HG03432 (cell line): ENCODE results near the gene ST6GALNAC5.

Experiments
- ATAC-seq: cut with Tn5 transposase; IDR thresholded peaks from one replicate; pipeline ENCODE4 v1.9.1; 2021; ENCODE audit warnings: mild to moderate bottlenecking, moderate library complexity; ENCODE audit not compliant: unreplicated experiment

Gene ST6GALNAC5

DNA sequence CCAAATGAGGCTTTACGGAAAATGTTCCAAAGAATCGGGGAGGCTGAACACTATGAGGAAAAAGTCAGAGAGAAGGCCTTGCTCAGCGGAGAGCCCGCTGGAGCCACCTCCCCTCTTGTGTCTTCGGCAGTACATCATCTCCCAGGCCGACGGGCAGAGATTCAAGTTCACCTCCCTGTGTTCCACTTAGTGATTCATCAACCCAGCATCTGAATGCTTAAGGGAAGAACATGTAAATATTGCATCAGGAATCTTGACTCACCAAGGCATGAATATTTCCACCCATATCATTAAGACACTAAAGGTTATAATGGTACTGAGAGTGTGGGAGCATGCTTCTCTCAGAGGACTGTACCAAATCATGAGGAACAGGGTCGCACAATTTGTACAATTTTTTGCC, 172.5 kb downstream of the ST6GALNAC5 start:
- ATAC-seq, result no peak

DNA sequence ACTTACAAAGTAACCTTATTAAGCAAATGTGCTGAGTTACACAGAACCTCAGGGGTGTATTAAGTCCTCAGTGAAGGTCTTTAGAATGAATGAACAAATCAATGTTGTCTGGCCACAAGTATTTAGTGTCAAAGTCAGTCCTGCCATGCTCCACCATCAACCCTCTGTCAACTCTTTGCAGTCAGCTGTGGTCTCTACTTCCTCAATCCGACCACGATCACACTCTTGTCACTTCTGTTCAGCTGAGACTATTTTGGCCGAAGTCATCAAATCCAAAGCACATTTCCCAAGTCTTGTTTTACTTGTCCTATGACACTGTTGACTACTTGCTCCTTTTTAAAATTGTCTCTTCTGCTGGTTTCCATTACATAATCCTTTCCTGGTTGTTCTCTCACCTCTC, 173.5 kb downstream of the ST6GALNAC5 start:
- no peak for ATAC-seq

DNA sequence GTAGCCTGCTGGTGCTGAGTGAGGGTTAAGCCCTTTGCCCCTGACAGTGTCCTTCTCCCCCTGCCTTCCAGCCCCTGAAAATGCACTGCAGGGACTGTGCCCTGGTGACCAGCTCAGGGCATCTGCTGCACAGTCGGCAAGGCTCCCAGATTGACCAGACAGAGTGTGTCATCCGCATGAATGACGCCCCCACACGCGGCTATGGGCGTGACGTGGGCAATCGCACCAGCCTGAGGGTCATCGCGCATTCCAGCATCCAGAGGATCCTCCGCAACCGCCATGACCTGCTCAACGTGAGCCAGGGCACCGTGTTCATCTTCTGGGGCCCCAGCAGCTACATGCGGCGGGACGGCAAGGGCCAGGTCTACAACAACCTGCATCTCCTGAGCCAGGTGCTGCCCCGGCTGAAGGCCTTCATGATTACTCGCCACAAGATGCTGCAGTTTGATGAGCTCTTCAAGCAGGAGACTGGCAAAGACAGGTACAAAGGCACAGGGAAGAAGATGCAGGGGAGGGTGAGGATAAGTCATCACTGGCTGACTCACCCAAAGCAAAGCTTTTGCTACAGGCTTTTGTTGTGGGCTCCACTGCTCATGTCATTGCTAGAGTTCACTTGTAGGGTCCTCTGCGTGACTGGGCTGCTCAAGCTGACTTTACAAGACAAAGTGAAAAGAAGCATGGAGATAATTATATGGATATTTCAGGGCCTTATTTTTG, 177.0 kb downstream of the ST6GALNAC5 start:
- no peak for ATAC-seq

DNA sequence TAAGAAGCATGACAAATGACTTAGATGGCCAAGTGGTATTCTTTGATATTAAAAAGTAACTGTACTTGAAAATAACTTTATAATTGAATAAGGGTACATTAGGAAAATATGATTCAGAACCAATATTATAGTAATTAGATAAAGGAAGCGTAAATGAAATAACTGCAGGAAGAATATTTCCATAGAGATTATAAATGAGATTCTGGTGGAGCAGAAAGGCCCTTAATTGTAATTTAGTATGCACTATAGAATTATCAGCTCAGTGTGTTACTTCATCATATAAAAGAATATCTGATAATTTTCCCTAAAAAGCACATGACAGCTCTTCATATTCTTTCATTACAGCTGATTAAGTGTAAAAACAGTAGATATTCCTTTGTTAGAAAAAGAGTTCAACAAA, 180.3 kb downstream of the ST6GALNAC5 start:
- no peak for ATAC-seq

DNA sequence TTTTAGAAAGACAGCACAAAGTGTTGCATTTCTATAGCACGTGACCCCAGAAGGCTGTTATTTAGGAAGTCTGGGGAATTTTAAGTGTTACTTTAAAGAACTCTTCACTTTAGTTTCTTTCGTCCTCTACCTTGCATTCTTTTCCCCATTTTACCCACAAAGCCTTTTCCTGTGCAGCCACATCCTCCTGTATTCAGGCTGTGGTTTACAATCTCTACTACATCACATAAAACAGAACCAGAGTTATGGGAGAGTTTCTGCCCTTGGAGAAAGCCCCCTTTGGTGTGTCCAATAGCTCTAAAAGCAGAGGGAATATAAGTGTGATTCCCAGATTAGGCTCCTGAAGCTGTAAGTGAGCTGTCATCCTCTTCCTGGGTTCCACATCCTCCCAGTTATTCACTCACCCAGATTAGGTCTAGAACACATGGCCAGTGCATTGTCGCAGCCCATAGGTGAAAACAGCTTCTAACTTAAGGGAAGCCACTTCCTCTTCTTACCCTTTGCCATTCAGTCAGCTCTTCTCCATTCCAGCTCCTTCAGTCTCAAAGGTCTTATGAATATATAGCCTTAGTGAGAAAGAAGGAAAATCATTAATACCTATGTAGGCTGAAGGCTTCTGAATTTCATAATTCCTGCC, 180.8 kb downstream of the ST6GALNAC5 start:
- no peak for ATAC-seq

DNA sequence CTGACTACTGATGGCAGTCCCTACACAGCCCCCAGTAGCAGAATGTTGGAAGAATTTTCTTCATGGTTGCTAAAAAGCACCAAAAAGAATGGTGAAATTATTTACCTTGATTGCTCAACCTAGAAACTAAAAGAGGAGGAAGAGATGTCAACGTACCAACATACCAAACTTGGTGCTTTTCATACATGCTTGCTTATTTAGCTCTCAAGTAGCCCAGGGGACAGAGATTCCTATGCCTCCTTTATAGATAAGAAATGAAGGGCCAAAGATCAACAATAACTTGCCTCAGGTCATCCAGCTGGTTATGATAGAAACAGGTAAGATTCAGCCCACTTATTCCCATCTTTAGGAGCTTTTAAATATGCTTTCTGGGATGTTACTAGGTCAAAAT, 181.3 kb downstream of the ST6GALNAC5 start:
- ATAC-seq, result no peak

DNA sequence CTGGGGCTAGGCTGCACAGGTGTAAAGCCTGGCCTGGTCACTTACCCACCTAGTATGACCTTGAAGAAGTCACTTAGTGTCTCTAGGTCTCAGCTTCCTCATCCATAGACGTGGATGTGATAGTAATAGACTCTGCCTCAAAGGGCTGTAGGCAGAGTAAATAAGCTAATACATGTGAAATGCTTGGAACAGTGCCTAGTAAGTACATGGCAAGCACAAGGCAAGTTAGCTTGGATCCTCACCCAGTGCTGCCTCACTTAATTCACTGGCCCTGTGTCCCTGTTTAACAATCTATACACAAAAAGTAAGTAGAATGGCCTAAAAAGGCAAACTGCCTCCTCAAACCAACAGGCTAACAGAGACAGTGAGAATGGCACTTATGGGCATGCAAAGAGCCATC, 184.1 kb downstream of the ST6GALNAC5 start:
- ATAC-seq, result no peak

DNA sequence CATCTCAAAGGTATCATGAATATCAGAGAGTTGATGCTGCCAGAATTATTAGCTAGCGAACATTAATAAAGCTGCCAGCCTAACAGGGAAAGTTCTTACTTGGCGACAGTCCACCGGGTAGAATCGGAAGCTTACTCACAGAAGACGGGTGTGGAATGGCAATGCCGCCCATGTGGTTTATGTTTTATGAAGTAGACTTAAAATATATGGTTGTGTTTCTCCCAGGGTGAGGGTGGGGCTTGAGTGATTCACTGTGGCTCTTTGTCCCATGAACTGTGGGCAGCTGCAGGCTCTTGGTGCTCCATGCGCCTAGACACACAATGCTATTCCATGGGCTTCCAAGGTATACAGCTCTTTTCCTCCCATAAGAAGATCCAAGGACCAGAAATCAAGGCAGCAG, 189.2 kb downstream of the ST6GALNAC5 start:
- ATAC-seq, result no peak

DNA sequence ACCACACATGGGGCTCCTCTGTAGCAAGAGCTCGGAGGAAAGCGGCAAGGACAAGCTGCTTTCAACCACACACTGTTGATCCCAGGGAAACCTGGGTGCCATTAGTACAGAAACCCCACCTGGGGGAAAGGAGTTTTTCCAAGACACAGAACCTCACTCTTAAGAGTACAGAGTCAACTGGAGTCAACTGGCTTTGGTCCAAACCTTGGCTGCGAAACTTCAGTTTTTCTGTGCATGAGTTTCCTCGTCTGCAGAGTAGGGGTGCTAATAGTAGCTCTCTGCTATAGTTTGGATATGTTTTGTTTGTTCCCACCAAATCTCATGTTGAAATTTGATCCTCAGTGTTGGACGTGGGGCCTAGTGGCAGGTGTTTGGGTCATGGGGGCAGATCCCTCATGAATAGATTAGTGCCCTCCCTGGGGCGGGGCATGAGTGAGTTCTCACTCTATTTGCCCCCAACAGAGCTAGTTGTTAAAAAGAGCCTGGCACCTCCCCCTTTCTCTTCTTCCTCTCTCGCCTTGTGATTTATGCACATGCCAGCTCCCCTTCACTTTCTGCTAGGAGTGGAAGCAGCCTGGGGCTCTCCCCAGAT, 190.8 kb downstream of the ST6GALNAC5 start:
- ATAC-seq, result no peak

DNA sequence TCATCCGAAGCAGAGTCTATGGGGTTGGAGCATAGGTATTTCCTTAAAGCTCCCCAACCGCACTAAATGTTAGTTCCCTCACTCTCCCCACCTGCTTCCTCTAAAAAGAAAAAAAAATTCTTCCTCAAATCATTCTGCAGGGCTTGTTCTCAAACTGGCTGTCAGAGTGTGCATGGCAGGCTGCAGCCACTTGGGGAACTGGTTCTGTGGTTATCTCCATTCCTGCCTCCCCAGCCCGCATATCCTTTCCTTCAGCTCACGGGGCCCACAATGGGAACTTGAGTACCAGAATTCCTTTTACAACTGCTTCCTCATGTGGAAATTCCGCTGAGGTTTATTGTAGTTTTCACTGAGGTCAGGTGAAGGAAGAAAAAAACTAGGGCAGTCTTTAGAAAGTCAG, 192.7 kb downstream of the ST6GALNAC5 start:
- ATAC-seq, result no peak

DNA sequence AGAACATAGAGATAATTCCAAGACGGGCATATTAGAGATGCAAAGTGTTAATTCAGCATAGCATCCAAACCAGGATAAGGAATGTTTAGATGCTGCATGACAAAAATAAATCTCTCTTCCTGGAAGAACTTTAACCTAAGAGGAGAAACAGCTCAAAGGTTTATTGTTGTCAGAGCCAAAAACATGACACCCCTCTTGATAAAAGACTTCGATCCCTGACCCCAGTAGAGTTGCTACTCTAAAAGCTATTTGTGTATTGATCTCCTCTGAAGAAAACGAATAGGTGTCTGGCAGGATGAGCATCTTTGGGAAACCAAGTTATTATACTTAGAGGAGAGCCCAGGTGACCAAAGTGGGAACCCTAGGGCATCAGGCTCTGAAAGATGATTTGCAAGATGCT, 193.9 kb downstream of the ST6GALNAC5 start:
- ATAC-seq, result no peak

DNA sequence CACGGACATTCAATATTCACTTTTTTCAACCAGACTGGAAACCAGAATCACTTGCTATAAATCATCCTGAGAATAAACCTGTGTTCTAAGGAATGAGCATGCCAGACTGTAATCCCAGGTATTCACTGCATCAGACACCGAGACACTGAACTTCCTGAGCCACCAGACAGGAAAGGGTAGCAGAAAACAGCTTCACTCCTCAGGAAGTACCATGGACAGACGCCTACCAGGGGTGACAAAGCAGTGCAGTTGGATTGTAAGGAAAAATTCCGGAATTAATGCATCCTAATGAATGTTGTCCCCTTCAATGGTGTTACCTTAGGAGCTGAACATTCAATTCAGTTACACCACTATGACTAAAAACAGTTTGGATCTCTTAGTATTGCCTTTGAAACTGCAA, 195.8 kb downstream of the ST6GALNAC5 start:
- no peak for ATAC-seq

DNA sequence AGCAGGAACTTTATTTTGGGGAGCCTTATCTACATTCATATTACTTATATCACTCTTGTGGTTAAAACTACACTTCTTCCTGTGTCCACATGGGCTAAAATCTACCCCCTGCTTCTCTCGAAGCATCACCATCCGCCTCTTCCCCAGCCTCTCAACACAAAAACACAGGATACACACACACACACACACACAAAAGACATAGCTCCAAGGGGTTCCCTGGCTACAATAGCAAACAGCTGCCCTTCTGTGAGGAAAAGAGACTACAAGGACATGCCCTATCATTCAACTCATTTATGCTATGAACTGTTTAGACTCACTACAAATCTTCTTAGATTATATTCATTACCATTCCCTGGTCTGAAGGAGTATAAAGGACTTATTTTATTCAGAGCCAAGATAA, 197.0 kb downstream of the ST6GALNAC5 start:
- no peak for ATAC-seq

DNA sequence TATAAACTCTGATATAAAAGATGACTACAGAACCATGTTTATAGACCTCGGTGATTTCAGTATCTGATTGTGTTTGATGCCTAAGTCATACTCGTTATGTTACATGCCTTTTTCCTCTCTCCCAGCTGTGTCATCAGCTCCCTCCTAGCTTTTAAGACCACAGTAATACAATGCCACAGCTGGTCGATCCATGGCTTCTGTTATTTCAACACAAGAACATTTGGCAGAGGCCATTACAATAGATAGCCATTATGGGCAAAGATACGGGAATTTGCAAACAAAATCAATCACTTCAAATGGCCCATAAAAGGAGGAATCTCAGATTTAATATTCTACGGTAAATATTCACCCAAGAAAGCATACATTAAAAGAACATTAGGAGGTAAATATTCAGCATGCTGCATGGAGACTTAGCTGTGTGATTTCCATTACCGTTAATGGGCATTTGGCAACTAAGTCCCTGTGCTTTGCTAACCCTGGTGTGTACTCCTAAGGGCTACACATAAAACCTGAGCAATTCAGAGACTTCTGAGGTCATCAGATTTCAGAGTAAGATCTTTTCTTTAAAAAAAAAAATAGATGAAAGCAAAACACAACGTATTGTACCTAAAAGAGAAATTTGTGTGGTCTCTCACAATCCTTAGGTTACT, 198.5 kb downstream of the ST6GALNAC5 start:
- no peak for ATAC-seq

DNA sequence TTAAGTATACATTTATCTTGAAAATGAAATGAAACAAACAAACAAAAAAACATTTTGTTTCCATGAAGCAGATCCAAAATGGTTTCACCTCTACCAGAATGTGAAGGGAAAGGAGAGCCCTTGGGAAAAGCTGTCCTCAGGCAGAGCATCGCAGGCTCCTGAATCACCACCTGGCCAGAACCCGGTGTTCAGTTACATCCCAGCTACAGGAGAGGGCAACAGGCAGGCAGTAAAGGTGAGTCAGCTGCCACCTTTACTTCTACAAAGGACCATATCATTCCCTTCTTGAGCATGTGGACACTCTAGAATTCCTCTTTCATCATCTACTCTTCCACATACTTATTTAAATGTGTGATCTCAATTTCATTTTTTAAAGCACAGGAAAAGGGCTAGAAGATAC, 200.7 kb downstream of the ST6GALNAC5 start:
- no peak for ATAC-seq

DNA sequence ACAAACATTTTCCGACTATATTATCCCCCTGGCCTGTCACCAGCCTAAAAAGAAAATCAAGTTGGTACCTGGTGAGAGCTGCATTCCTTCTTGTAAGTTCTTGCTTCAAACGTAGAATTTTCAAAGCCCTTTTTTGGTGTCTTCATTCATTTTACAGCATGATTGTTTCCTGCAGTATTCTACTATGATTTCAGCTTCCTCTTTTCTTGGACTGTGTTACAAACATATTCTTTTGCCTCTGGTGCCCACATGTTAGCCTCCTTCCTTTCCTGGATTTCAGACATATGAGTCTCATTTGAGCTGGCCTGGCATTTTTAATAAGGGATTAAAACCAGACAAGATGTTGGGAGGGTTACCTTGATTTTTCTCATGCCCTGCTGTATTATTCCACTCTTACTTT, 209.5 kb downstream of the ST6GALNAC5 start:
- no peak for ATAC-seq

DNA sequence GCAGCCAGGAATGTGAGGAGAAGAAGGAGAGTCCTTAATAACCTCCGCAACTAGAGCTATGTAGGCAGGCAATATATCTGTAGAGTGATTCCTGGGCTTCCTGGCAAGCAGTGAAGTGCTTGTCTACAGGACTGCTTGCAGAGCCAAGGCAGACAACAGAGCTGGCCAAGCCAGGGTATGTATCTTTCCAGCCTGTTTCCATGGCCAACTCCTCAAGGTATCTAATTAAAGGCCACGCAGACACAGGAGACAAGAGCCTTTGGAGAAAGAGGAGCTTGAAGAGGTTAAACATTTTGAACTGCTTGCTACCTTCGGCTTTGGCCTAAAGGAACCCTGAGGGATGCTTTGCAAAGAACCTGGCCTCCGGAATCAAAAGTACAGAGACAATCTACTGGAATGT, 214.6 kb downstream of the ST6GALNAC5 start:
- ATAC-seq, result no peak

DNA sequence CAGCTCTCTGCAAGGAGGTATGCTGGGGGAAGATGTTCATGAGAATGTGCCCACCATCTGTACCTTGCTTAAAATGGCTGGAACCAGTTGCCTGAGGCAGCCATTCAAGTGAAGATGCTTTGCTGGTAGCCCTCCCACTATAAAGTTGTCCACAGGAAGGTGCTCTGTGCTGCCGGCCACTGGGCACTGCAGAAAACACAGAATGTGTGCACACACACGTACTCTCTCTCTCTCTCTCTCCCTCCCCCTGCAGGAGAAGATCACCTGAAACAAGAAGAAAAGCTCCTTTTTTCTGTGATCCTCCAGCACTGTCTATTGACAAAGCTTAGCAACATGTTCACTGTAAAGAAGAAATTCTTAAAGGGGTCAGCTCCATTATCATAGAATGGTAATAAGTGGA, 217.2 kb downstream of the ST6GALNAC5 start:
- ATAC-seq, result no peak

DNA sequence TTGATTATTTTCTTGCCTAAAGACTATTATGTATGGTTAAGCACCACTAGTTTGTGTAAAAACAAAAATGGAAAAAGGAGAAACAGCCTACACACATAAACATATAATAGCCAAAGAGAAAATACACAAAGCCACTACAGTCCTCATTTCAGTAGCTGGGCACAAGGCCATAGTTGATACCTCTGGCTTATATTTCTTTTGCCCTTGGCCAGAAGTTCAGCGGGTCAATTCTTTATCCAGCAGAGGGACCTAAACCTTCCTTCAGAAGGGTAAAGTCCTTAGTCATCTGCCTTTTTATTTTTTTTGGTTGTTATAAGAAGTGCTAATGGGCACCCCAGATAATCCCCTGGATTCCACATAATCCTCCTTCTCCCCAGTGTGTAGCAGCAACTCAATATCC, 217.8 kb downstream of the ST6GALNAC5 start:
- no peak for ATAC-seq

DNA sequence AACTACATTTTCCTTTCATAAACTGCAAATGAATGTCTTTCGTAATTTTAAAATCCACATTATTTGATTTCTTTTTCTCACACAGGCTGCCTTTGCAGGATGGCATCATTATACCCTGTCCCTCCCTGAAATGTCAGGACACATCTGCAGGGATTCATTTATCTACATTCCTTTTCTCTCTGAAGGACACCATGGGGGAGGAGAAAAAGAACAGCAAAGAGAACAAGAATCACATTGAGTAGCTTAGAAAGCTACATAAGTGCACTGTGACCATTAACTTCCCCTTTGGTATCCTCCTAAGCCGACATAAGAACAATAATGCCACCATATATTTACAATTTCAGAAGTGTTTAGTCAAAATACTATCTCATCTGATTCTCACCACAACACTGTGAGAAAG, 222.5 kb downstream of the ST6GALNAC5 start:
- ATAC-seq, result no peak

DNA sequence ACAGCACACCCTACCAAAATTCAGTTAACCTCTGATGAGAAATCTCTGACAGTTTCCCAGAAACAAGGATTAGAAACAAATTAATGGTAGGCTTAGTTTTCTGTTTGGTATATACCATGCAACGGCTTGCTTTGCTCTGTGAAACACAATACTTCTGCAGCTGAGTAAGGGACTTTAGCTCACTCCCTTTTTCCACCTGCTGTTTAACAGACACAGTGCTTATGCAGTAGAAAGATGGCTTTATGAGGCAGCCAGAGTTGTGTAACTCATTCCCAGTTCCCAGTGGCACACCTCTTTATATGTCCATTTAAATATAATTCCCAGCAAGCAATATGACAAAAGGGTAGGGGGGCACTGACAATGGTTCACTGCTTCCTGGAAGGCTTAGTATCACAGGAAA, 228.0 kb downstream of the ST6GALNAC5 start:
- no peak for ATAC-seq
